OCI-LY3 (cell line): ENCODE results near the gene MTHFD1.

Experiments used
- H2AFZ ChIP-seq: fragments of 200-600, 300-600 bp; shearing (Covaris generic); 2 replicates; pipeline ENCODE4 v1.6.0; 2014; ENCODE audit warnings: antibody characterized with exemption, low read depth, low read length
- H3K27ac ChIP-seq: fragments of 200-600, 300-600 bp; sonication (generic); 2 replicates; pipeline ENCODE4 v1.5.1; 2014; ENCODE audit warnings: mild to moderate bottlenecking, low read length, moderate library complexity, mixed read lengths
- H3K27me3 ChIP-seq: fragments of 200-600, 300-600 bp; sonication (generic); 2 replicates; pipeline ENCODE4 v1.6.1; 2014; ENCODE audit warnings: low read depth, low read length, mixed read lengths
- H3K36me3 ChIP-seq: fragments of 200-600, 300-600 bp; sonication (generic); replicated peaks from 2 replicates; pipeline ENCODE3; 2014; ENCODE audit warnings: low read depth, low read length, mixed read lengths
- H3K4me1 ChIP-seq: fragments of 300-600, 200-600 bp; sonication (generic); 2 replicates; pipeline ENCODE4 v1.6.1; 2014; ENCODE audit warnings: low read length, mixed read lengths
- H3K4me2 ChIP-seq: fragments of 200-600, 300-600 bp; sonication (generic); 2 replicates; pipeline ENCODE4 v1.6.1; 2014; ENCODE audit warnings: low read length, mixed read lengths
- H3K4me3 ChIP-seq: fragments of 300-600, 200-600 bp; sonication (generic); 2 replicates; pipeline ENCODE4 v1.5.1; 2014; ENCODE audit warnings: antibody characterized with exemption, mild to moderate bottlenecking, low read length, moderate library complexity
- H3K79me2 ChIP-seq: fragments of 300-600, 200-600 bp; shearing (Covaris generic); 2 replicates; pipeline ENCODE4 v1.6.1; 2014; ENCODE audit warnings: mild to moderate bottlenecking, low read length, mixed read lengths
- H3K9ac ChIP-seq: fragments of 300-600, 200-600 bp; shearing (Covaris generic); 2 replicates; pipeline ENCODE4 v1.6.0; 2014; ENCODE audit warnings: mild to moderate bottlenecking, low read length, moderate library complexity
- H3K9me3 ChIP-seq: fragments of 200-600, 300-600 bp; shearing (Covaris generic); 2 replicates; pipeline ENCODE4 v1.6.1; 2014; ENCODE audit warnings: low read length, mixed read lengths; ENCODE audit not compliant: insufficient read depth
- H4K20me1 ChIP-seq: fragments of 200-600, 300-600 bp; sonication (generic); 2 replicates; pipeline ENCODE4 v1.6.1; 2016; ENCODE audit warnings: low read length, mixed read lengths; ENCODE audit not compliant: insufficient read depth
- EZH2phosphoT487 ChIP-seq: fragments of 200-600 bp; shearing (Covaris generic); IDR thresholded peaks from 2 replicates; pipeline ENCODE4 v1.6.1; 2018; ENCODE audit warnings: antibody characterized with exemption, mixed run types, low read depth
- TF ChIP-seq, protein P1 (sequence below): fragments of 200-600, 300-600 bp; sonication (generic); IDR thresholded peaks from 2 replicates; pipeline ENCODE4 v1.5.1; 2014; ENCODE audit warnings: antibody characterized with exemption, low read length, low read depth

Gene MTHFD1

DNA sequence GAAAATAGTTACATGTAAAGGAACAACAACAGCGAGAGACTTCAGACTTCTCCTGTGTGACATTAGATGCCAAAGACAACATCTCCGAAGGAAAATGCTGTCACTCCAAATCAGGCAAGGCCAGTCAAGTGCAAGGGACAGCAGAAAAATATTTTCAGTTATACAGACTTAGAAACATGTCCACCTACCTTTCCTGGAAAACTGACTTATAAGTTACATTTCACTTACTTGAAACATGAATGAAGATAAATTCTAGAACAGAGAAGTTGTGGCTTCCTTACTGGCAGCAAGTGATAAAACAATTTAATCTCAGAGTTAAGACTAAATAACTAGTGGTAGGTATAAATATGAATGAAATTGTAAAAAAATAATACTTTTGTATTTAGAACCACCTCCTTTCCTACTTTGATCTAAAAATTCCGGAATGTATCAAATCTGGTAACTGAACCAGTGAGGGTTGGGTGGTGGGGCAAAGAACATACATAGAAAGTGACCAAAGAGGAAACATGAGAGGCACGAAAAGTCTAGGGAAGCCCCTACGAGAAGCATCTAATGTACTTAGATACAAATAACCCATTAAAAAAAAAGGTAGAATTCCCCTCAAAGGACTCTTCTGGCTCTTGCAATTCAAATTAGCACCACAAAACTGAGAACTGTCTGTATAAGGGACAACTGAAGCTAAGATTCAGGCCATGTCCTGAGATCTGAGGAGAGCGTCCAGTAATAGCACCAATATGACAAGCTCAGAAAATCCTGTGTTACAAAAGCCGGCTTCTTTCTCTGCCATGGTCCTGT is 21.2 kb downstream of the MTHFD1 start:
- peak overlapping the region; percentile 66 for H3K27ac ChIP-seq
- H3K79me2 ChIP-seq: peaks cover 61% of the 10 kb centered on the region
- no peak overlapping the region for H2AFZ ChIP-seq
- peaks cover 17% of the 10 kb centered on the region for H3K4me1 ChIP-seq
- H3K4me3 ChIP-seq: no peak overlapping the region
- H3K9me3 ChIP-seq: no peaks in the 10 kb centered on the region
- H3K36me3 ChIP-seq: peaks cover 30% of the 10 kb centered on the region
- H4K20me1 ChIP-seq: 0 out of 2 replicates have a peak, but pooled peaks cover 5% of the 10 kb centered on the region
- peak overlapping the region; percentile 33; the same call in 1 of the 2 replicates for H3K9ac ChIP-seq
- H3K27me3 ChIP-seq: no peaks in the 10 kb centered on the region
- H3K4me2 ChIP-seq: peak overlapping the region; percentile 13
- TF ChIP-seq, protein P1, sequence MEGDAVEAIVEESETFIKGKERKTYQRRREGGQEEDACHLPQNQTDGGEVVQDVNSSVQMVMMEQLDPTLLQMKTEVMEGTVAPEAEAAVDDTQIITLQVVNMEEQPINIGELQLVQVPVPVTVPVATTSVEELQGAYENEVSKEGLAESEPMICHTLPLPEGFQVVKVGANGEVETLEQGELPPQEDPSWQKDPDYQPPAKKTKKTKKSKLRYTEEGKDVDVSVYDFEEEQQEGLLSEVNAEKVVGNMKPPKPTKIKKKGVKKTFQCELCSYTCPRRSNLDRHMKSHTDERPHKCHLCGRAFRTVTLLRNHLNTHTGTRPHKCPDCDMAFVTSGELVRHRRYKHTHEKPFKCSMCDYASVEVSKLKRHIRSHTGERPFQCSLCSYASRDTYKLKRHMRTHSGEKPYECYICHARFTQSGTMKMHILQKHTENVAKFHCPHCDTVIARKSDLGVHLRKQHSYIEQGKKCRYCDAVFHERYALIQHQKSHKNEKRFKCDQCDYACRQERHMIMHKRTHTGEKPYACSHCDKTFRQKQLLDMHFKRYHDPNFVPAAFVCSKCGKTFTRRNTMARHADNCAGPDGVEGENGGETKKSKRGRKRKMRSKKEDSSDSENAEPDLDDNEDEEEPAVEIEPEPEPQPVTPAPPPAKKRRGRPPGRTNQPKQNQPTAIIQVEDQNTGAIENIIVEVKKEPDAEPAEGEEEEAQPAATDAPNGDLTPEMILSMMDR: no peak
- TF ChIP-seq EZH2phosphoT487: no peak

DNA sequence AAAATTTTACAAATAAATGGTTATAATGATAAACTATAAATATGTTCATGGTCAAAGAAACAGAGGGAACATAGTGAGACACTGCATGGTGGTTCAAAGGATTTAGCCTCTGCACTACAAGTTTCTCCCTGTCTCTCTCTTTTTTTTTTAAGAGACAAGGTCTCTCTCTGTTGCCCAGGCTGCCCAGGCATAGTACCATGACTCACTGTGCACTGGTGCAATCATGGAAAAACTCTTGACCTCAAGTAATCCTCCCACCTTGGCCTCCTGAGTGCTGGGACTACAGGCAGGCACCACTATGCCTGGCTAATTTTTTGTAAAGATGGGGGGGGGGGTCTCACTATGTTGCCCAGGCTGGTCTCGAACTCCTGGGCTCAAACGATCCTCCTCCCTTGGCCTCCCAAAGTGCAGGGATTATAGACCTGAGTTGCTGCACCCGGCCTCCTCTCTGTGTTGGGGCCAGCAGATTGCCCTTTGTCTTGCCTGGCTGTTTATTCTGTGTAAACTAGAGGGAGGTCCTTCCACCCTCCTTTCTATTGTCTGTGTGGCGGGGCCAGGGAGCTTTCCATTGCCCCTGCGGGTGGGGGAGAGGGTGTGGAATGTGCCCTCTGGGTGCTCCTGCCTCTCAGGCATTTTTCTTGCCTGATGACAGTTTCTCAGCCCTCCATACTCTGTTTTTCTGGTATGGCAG is 22.1 kb downstream of the MTHFD1 start:
- peak overlapping the region; percentile 13; the same call in 1 of the 2 replicates for H3K4me2 ChIP-seq
- TF ChIP-seq EZH2phosphoT487: no peak
- TF ChIP-seq, protein P1: no peak
- H3K9ac ChIP-seq: peak overlapping the region; percentile 33; the same call in 1 of the 2 replicates
- H3K4me3 ChIP-seq: no peak overlapping the region
- H2AFZ ChIP-seq: no peak overlapping the region
- peaks cover 27% of the 10 kb centered on the region for H3K36me3 ChIP-seq
- no peaks in the 10 kb centered on the region for H3K27me3 ChIP-seq
- peaks cover 52% of the 10 kb centered on the region for H3K79me2 ChIP-seq
- H3K9me3 ChIP-seq: no peaks in the 10 kb centered on the region
- H3K27ac ChIP-seq: peak overlapping the region; percentile 66
- 0 out of 2 replicates have a peak, but pooled peaks cover 4% of the 10 kb centered on the region for H4K20me1 ChIP-seq
- H3K4me1 ChIP-seq: peaks cover 17% of the 10 kb centered on the region

GRCh38 chr14:64411001-64411400 is 22.8 kb downstream of the MTHFD1 start:
- H3K27me3 ChIP-seq: no peaks in the 10 kb centered on the region
- no peak overlapping the region for H3K4me2 ChIP-seq
- no peak overlapping the region for H2AFZ ChIP-seq
- no peak overlapping the region for H3K27ac ChIP-seq
- peaks cover 17% of the 10 kb centered on the region for H3K4me1 ChIP-seq
- peaks cover 46% of the 10 kb centered on the region for H3K79me2 ChIP-seq
- no peak overlapping the region for H3K4me3 ChIP-seq
- H3K9me3 ChIP-seq: no peaks in the 10 kb centered on the region
- no peak overlapping the region for H3K9ac ChIP-seq
- no peaks in the 10 kb centered on the region for H4K20me1 ChIP-seq
- H3K36me3 ChIP-seq: peaks cover 28% of the 10 kb centered on the region
- TF ChIP-seq, protein P1: no peak

- peaks cover 17% of the 10 kb centered on the region for H3K4me1 ChIP-seq
- no peak overlapping the region for H3K27ac ChIP-seq
- peaks cover 39% of the 10 kb centered on the region for H3K36me3 ChIP-seq
- H3K9me3 ChIP-seq: no peaks in the 10 kb centered on the region
- H3K4me3 ChIP-seq: no peak overlapping the region
- H3K27me3 ChIP-seq: no peaks in the 10 kb centered on the region
- peaks cover 34% of the 10 kb centered on the region for H3K79me2 ChIP-seq
- H3K9ac ChIP-seq: no peak overlapping the region
- H3K4me2 ChIP-seq: no peak overlapping the region
- no peaks in the 10 kb centered on the region for H4K20me1 ChIP-seq
- no peak for TF ChIP-seq EZH2phosphoT487
- TF ChIP-seq, protein P1: no peak
- no peak overlapping the region for H2AFZ ChIP-seq
Observed at GRCh38 chr14:64412237-64412636, 24.1 kb downstream of the MTHFD1 start.
